ENCODE measurements around the gene TTC29.

TTC29 gene

GRCh38 chr4:146793727-146794126, 151.9 kb downstream of the TTC29 start:
- no peak overlapping the region for H2AFZ ChIP-seq (ENCODE audit: low read depth, low read length, severe bottlenecking)
- H3K36me3 ChIP-seq (ENCODE audit: low read length), result no peaks in the 10 kb centered on the region
- H3K4me2 ChIP-seq (ENCODE audit: low read depth, low read length, poor library complexity, severe bottlenecking), result no peak overlapping the region
- TF ChIP-seq EZH2phosphoT487 (conservative IDR thresholded peaks at IDR 0.05; ENCODE audit: low read length) (no peak), CTCF (IDR thresholded peaks at IDR 0.05; ENCODE audit: insufficient read depth, low read length, poor library complexity, severe bottlenecking) (no peak)
- H3K9me3 ChIP-seq (ENCODE audit: insufficient read depth, low read length), result no peaks in the 10 kb centered on the region
- no peaks in the 10 kb centered on the region for H3K79me2 ChIP-seq (ENCODE audit: insufficient read depth, low read length)
- no peaks in the 10 kb centered on the region for H3F3A ChIP-seq (ENCODE audit: insufficient read depth)
- H3K9me2 ChIP-seq (replicated peaks; ENCODE audit: insufficient read depth, low read length), result no peaks in the 10 kb centered on the region
- no peak overlapping the region for H3K9ac ChIP-seq (ENCODE audit: low read length)
- no peak overlapping the region for H3K27ac ChIP-seq (ENCODE audit: low read depth, low read length)
- H4K20me1 ChIP-seq (ENCODE audit: low read depth, low read length), result no peaks in the 10 kb centered on the region
- H3K4me3 ChIP-seq (ENCODE audit: insufficient read depth, low read length, poor library complexity, severe bottlenecking), result no peak overlapping the region
- no peaks in the 10 kb centered on the region for H3K27me3 ChIP-seq (ENCODE audit: low read length)

- Histone ChIP-seq H3K9me2 (replicated peaks; ENCODE audit: insufficient read depth, low read length) (no peaks in the 10 kb centered on the region), H4K20me1 (ENCODE audit: low read depth, low read length) (no peaks in the 10 kb centered on the region)
These were observed 154.2 kb downstream of the TTC29 start for GRCh38 chr4:146791439-146791838.

GRCh38 chr4:146790515-146790914, 155.1 kb downstream of the TTC29 start:
- TF ChIP-seq CTCF (IDR thresholded peaks at IDR 0.05; ENCODE audit: insufficient read depth, low read length, poor library complexity, severe bottlenecking) (no peak), EZH2phosphoT487 (conservative IDR thresholded peaks at IDR 0.05; ENCODE audit: low read length) (no peak)
- no peaks in the 10 kb centered on the region for H3F3A ChIP-seq (ENCODE audit: insufficient read depth)
- H3K4me2 ChIP-seq (ENCODE audit: low read depth, low read length, poor library complexity, severe bottlenecking), result no peak overlapping the region
- H3K79me2 ChIP-seq (ENCODE audit: insufficient read depth, low read length), result no peaks in the 10 kb centered on the region
- H3K4me3 ChIP-seq (ENCODE audit: insufficient read depth, low read length, poor library complexity, severe bottlenecking), result no peak overlapping the region
- no peaks in the 10 kb centered on the region for H3K36me3 ChIP-seq (ENCODE audit: low read length)
- no peak overlapping the region for H3K27ac ChIP-seq (ENCODE audit: low read depth, low read length)
- no peaks in the 10 kb centered on the region for H3K9me2 ChIP-seq (replicated peaks; ENCODE audit: insufficient read depth, low read length)
- no peaks in the 10 kb centered on the region for H3K9me3 ChIP-seq (ENCODE audit: insufficient read depth, low read length)
- no peak overlapping the region for H2AFZ ChIP-seq (ENCODE audit: low read depth, low read length, severe bottlenecking)
- no peaks in the 10 kb centered on the region for H4K20me1 ChIP-seq (ENCODE audit: low read depth, low read length)
- H3K9ac ChIP-seq (ENCODE audit: low read length), result no peak overlapping the region
- H3K27me3 ChIP-seq (ENCODE audit: low read length), result no peaks in the 10 kb centered on the region

More at GRCh38 chr4:146791439-146791838, 154.2 kb downstream of the TTC29 start:
- Histone ChIP-seq H3K27ac (ENCODE audit: low read depth, low read length) (no peak overlapping the region), H2AFZ (ENCODE audit: low read depth, low read length, severe bottlenecking) (no peak overlapping the region), H3K4me2 (ENCODE audit: low read depth, low read length, poor library complexity, severe bottlenecking) (no peak overlapping the region), H3K9ac (ENCODE audit: low read length) (no peak overlapping the region), H3K27me3 (ENCODE audit: low read length) (no peaks in the 10 kb centered on the region), H3K4me3 (ENCODE audit: insufficient read depth, low read length, poor library complexity, severe bottlenecking) (no peak overlapping the region), H3K79me2 (ENCODE audit: insufficient read depth, low read length) (no peaks in the 10 kb centered on the region), H3F3A (ENCODE audit: insufficient read depth) (no peaks in the 10 kb centered on the region), H3K36me3 (ENCODE audit: low read length) (no peaks in the 10 kb centered on the region), H3K9me3 (ENCODE audit: insufficient read depth, low read length) (no peaks in the 10 kb centered on the region)
- TF ChIP-seq CTCF (IDR thresholded peaks at IDR 0.05; ENCODE audit: insufficient read depth, low read length, poor library complexity, severe bottlenecking) (no peak), EZH2phosphoT487 (conservative IDR thresholded peaks at IDR 0.05; ENCODE audit: low read length) (no peak)
